Stimulated activated CD4-positive, alpha-beta T cell treated with anti-CD3 and anti-CD28 coated beads, Interleukin-15, amount 100 ng/mL, for 24 hours (primary cell): Measurements from ENCODE around the gene MRNIP.
"Not testable (repeated sequence)": the region's sequence is repeated elsewhere in the genome, so short reads cannot be mapped to it uniquely, and the experiment has no call there.

Experiments
- DNase-seq: peaks from one replicate; pipeline ENCODE4 v3.0.0-alpha.2; 2020

MRNIP gene

GRCh38 chr5:179837076-179838011, 21.3 kb downstream of the MRNIP start:
- no peak for DNase-seq

GRCh38 chr5:179836225-179837019, 22.2 kb downstream of the MRNIP start:
- peak; percentile 65 for DNase-seq

GRCh38 chr5:179834871-179835270, 23.7 kb downstream of the MRNIP start:
- not testable (repeated sequence) for DNase-seq

GRCh38 chr5:179834120-179834519, 24.5 kb downstream of the MRNIP start:
- no peak for DNase-seq

- no peak for DNase-seq
These were observed 24.9 kb downstream of the MRNIP start for GRCh38 chr5:179833709-179834070.

- no peak for DNase-seq
These were observed 25.4 kb downstream of the MRNIP start for GRCh38 chr5:179833056-179833708.

GRCh38 chr5:179832039-179832745, 26.4 kb downstream of the MRNIP start:
- no peak for DNase-seq

- DNase-seq, result no peak
These were observed 27.7 kb downstream of the MRNIP start for GRCh38 chr5:179830818-179831468.

GRCh38 chr5:179829732-179830435, 28.7 kb downstream of the MRNIP start:
- DNase-seq, result no peak

- DNase-seq, result no peak
These were observed 29.7 kb downstream of the MRNIP start for GRCh38 chr5:179828756-179829421.

- peak; percentile 75 for DNase-seq
These were observed 30.9 kb downstream of the MRNIP start for GRCh38 chr5:179827680-179828079.

- DNase-seq, result no peak
These were observed 32.9 kb downstream of the MRNIP start for GRCh38 chr5:179825655-179826182.

GRCh38 chr5:179824745-179825112, 33.9 kb downstream of the MRNIP start:
- no peak for DNase-seq

GRCh38 chr5:179823937-179824744, 34.5 kb downstream of the MRNIP start:
- DNase-seq, result no peak

- no peak for DNase-seq
These were observed 36.1 kb downstream of the MRNIP start for GRCh38 chr5:179822444-179822990.

GRCh38 chr5:179822059-179822432, 36.6 kb downstream of the MRNIP start:
- DNase-seq, result no peak

- DNase-seq, result peak; percentile 91
These were observed 37.1 kb downstream of the MRNIP start for GRCh38 chr5:179821298-179822058.

- DNase-seq, result peak; percentile 84
These were observed 37.9 kb downstream of the MRNIP start, which contains the start of gene SQSTM1 for GRCh38 chr5:179820483-179821297. Gene SQSTM1, plus strand, starts transcription at chr5:179820905. Its CDS starts 32 bp downstream, at chr5:179820937.
